Activated effector memory CD4-positive, alpha-beta T cell treated with Interleukin-2 at 50 U/mL for 16 hours (primary cell): Measurements from ENCODE around the gene SERTAD2.

Experiments
- DNase-seq: peaks from one replicate; pipeline ENCODE4 v3.0.0-alpha.2; 2020

The SERTAD2 gene

DNA sequence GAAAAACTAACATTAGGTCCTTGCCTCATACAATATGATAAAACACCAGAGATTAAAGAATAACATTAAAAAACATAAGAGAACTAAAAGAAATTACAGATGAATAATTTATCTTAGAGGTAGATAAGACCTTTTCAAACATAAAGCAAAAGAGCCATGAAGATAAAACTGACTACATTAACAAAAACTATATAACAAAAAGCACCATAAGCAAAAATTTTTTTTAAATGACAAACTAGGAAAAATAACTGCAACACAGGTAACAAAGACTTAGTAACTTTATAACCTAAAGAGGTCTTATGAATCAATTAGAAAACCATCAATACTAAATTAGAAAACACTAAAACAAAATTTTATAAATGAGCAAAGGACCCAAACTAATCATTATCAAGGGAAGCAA is 16.3 kb upstream of the SERTAD2 start:
- DNase-seq, result no peak

DNA sequence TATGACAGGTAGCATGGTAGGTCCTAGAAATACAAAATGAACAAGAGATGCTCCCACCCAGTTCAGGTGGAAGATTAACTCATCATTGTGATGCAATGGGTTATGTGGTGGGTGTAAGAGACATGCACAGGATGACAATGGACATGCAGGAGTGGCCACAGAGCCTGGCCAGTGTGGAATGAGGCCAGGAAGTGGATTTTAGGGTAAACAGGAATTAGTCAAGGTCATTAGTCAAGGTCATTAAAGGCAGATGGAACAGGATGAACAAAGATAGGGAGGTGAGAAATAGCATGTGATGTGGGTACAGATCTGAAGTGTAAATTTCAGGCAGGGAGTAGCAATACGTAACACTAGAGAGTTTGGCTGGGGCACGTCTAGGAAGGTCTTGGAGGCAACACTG is 15.6 kb upstream of the SERTAD2 start:
- no peak for DNase-seq

DNA sequence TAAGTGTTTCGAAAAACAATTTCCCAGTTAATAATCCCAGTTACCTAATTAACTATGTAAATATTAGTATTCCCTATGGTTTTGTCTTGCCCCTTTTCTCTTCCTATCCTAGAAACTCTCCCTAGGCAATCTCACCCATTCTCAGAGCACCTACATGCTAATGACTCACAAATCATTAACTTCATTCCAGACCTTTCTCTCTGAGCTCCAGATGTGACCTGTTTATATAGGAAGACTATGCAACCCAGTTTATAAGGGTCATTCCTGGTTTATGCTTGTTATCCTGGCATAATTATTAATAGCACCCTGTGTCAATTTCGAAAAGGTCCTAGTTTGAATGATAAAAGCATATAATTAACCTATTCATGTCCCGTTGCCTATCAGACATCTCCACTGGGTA is 14.8 kb upstream of the SERTAD2 start:
- no peak for DNase-seq

DNA sequence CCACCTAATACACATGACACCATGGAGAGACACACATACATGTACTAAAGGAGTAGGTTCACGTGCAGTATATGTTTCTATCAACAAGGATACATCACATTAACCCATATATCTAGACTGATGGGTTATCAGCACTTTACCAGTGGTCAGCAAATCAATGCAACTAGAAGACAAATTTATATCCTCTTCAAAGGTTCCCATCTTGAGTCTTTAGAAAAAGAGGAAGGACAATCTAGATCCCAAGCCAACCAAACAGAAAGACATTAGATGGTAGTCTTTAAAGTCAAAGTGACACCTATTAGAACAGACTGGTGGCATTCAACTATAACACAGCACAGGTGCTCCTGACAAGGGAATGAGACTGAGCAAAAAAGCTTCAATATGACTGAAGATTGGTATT is 13.8 kb upstream of the SERTAD2 start:
- no peak for DNase-seq

DNA sequence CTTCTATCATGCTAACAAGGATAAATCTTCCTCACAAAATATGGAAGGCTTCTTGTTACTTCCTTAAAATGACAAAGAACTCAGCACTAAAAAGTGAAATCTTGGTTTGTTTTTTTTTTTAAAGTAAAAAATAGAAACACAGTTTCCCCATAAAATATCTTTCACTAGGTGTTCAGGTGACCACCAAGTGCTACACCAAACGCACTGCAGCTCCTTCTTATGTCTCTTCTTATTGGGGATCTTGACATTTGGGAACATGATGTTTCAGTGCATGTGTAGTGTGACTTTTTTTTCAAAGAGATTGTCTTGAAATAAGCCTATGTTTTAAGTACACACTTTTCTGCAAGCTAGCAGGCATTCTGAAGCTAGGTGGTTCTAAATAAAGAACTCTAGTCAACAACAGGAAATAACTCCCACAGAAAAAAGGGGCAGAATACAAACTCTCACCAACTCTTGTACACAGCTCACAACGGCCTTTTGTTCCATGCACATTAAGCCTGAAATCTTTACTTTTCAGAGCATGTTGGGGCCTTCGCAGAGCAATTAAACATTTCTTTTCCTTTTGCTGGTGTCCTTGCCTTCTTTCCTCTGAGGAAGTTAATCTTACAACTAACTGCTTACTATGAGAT is 13.2 kb upstream of the SERTAD2 start:
- no peak for DNase-seq

DNA sequence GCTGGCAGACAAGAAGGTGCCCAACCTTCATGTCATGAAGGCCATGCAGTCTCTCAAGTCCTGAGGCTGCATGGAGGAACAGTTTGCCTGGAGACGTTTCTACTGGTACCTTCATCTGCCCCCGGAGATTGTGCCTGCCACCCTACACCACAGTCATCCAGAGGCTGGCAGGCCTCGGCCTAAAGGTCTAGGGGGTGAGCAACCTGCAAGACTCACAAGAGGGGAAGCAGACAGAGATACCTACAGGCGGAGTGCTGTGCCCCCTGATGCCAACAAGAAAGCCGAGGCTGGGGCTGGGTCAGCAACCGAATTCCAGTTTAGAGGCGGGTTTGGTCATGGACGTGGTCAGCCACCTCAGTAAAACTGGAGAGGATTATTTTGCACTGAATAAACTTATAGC is 12.0 kb upstream of the SERTAD2 start:
- no peak for DNase-seq

DNA sequence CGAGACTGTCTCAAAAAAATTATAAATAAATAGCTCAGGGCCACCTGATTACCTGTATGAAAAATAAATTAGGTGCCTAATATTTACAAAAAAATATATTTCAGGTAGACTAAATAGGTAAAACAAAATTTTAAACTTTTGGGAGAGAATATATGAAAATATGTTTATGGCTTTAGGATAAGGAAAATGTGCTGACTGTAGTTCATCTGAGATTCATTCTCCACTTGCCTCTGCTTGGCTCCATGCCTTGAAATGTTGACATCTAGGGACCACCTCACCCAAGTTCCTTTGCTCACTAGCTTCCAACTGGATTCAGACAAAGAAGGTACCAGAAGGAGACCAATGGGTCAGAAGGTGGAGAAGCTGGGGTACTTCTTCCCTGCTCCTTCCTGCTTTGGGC is 9.7 kb upstream of the SERTAD2 start:
- no peak for DNase-seq

DNA sequence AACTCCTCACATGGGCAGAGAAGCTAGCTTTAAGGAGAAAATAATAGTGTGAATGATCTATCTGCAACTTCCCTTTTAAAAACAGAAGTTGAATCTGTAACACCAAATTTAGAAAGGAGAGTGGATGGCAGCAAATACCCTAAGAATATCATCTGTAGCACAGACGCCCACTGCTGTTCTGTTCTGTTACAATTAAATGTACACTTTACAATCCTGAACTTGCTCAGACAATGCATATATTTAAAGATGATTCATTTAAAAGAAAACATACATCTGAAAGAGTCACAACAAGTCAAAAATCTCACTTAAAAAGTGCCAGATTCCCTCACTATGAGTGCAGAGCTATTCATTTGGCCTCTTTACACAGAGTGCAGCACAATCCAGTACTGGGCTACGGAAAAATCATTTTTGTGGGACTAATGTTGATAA is 8.0 kb upstream of the SERTAD2 start:
- DNase-seq, result no peak

DNA sequence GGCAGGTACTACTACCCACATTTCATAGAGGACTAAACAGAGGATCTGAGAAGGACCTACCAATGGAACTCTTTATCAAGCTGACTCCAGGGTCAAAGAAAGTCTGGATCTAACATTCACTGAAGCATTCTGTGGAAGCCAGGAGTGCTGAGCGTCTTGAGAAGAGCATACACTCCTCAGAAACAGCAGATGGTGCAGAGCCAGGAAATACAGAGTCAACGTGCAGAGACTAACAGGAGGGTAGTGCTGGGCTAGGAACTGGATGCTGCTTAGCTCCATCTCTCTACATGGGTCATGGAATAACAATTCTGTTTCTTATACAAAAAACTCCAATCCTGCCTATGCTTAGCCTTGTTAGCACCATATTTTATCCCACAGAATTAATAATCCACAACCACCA is 5.5 kb upstream of the SERTAD2 start:
- DNase-seq, result no peak

DNA sequence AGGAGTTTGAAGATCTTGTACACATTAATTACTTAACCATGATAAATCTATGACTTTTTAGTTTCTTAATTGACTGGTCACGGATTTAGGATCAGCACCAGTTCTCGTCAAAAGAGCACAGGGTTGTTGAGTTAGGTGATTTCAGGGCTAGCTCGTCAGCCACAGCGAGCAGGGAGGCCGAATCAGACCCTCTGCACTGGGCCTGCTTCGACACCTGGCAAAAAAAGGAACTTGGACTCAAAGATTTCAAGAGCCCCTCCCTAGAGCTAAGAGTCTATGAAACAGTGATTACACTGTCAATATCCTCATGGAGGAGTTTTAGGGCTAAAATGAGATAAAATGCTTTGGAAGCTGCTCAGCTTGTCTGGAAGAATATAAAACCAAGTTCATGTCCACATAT is 4.6 kb upstream of the SERTAD2 start:
- DNase-seq, result no peak

DNA sequence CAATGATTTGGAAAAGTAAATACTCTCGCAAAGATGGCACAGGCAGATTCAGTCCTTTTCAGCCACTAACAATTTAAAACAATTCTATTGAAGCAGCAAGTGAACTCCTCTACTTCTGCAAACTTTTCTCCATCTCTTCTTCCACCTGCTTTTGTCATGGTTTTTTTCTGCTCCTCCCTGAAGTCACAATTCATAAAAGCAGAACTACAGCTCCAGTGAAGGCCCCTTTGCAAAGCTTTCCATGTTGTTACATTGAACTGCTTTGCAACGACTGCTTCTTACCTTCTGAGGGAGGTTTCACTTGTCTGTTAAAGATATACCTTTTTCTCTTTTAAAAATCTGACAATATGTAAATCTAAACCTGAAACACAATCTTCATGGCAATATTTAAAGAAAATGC is 3.7 kb upstream of the SERTAD2 start:
- no peak for DNase-seq

DNA sequence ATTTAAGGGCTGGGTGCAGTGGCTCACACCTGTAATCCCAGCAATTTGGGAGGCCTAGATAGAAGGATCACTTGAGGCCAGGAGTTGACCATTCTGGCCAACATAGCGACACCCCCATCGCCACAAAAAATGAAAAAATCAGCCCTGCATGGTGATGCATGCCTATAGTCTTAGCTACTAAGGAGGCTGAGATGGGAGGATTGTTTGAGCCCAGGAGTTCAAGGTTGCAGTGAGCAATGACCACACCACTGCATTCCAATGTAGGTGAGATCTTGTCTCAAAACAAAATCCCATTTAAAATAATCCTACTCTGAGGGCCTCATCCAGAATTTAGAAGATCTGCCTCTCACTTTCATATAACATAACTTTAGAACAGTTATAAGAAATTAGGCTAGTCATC is 2.7 kb upstream of the SERTAD2 start:
- DNase-seq, result no peak

DNA sequence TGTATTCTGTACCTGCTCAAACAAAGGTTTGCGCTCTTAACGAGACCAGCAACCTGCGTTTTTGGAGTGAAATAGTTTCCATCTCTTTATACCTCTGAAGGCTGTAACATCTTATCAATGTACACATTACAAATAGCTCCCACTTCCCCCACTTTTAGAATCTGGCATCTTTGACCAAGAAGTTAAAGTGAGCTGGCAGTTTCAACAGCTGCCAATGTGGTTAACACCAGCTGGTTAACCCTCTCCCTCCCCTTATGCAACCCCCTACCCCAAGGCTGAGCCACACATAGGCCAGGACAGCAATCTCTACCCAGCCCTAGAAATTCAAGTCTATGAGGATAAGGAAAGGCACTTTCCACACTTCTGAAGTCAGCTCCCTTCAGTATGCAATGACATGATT is 2.2 kb upstream of the SERTAD2 start:
- no peak for DNase-seq

DNA sequence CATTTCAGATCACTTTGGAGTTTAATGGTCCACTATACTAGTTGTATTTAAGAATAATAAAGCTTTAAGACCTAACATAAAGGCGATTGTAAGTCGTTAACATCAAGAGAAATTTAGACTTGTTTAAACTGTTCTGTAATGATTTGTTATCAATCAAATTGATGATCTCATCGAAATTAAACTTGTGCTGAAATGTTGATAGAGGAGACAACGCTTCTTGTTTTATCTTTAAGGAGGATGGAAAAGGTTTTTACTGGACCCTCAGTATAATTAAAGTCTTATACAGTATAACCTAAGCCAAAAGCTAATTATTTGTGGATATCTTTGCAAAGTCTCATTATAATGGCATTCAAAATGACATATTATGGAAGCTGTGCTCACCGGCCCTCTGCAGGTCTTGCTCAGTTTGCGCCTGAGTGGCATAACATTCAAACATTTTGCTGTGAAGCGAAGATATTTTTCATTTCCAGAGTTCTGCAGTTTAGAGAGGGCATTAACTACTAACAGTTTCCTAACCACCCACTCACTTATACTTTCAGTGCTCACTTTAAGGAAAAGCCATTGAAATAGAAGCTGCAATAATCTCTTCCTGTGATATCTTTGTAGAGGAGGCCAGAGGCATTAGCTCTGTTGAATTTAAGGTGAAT is 1.4 kb upstream of the SERTAD2 start:
- DNase-seq, result no peak

DNA sequence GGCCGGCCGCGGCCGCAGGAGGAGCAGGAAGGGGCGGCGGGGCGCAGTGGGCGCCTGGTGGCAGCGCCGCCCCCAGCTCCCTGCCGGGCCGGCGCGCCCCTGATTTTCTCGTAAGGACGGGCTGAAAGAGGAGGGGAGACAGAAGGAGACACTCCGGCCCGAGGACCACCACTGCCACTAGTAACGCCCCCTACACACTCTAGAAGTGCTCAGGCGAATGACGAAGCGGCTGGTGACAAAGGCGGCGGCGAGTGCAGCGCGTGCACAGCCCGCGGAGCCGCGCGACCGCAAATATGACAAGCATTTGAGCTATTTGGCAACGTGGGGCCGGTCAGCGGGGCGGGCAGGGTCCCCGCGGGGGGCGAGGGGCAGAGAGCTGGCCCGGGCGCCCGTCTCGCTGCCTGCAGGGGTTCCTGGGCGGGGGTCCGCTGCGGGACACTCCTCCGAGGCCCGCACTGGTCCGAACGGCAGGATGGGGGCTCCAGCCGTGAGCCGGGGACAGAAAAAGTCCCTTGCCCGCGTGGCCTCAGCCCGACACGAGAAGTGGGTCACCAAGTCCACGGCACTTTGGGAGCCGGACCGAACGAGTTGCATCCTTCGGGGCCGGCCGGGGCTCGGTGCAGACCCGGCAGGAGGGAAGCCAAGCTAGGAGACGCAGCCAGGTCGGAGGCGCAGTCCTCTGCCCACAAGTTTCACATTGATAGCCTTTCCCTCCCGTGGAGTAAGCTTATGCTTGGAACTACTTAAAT is 524 bp upstream of the SERTAD2 start:
- DNase-seq, result peak; percentile 51

DNA sequence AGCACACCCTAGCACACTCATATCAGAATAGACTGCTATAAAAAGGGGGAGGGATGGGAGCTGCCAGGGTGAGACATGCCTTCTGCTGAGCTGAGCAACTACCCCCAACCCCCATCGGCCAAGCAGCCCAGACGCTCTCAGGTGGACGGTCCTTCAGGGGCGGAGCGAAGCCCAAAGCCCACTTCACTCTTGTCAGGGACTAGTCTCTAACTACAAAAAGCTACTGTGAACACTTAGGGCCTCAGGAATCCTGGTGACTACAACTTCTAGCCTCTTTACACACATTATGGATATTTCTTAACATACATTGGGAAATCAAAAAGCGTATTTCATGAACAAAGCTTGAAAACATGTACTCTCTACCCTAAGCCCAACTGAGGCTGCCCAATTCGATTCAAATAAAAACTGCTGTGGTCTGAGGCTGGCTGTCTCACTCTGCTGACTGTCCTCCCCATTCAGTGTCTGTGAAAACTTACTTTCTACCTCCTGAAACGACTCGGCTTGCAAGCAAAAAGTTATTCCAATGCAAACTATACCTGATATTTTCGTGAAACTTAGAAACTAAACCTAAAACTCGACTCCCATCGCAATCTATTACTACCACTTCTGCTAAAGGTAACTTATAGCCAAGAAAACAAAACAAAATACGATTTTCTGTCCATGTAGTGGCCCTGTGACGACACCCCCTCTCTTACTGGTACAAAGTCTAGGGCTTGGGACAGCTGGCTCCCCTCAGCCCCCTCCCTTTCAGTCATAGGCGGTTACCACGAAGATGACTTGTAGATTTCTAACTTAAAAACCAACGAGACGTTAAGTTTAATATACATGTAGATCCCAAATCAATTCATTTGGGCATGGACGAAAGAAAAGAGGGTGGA is 1.2 kb downstream of the SERTAD2 start:
- no peak for DNase-seq

DNA sequence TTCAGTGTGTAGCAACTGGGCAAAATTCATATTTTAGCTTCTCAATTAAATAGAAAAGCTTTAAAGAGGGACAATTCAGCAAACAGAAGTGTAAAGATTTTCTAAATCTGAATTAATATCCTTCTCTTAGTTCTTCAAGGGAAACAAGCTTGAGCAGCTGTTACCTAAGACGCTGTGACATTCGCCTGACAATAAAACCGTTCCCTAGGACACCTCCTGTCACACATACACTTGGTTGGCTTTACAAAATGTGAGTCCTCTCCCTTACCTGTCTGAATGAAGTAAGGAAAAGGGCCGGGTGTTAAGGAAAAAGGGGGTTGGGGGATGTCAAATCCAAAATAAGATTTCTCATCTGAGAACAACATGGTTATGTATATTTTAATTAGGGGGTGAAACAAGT is 2.1 kb downstream of the SERTAD2 start:
- no peak for DNase-seq

DNA sequence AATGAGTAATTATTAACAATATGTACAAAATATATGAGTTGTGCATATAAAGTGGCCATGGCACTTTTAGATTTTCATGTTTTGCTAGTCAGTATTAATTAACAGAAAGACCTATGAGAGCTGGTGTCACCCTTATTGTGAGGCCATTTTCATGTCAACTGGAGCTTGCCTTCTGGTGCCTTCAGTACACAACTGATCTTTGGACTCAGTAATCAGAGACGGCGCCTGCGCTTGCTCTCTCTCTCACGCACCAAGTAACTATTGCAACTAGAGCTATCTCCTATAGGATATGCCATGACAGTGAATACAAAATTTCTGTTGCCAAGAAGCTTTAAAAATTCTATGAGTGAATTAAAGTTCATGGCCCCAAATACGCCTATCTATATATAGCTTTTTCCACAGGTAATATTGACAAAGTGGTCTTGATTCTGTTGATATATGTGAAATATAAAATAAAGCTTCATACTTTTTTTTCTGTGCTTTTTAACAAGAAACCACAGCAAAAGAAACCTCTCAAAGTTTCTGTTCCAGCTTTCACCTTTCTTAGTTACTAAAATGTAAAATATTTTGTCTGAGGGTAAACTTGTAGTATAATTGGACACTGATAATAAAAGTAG is 2.9 kb downstream of the SERTAD2 start:
- DNase-seq, result no peak

DNA sequence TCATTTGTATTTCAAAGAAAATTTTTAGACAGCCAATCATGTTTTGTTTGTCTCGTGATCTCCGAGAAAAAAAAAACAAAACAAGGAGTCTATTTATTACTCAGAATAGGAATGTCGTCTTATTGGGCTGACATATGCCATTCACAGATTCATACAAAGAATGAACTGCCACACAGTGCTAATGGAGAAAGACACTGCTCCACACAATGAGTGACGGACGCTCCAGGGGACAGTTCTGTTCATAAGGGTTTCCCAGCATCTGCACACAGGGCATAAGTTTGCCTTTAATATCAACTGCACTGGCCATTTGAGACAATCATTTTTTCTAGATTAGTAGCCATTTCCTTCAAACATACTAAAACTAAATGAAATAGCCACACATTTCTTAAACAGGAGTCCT is 3.4 kb downstream of the SERTAD2 start:
- no peak for DNase-seq

DNA sequence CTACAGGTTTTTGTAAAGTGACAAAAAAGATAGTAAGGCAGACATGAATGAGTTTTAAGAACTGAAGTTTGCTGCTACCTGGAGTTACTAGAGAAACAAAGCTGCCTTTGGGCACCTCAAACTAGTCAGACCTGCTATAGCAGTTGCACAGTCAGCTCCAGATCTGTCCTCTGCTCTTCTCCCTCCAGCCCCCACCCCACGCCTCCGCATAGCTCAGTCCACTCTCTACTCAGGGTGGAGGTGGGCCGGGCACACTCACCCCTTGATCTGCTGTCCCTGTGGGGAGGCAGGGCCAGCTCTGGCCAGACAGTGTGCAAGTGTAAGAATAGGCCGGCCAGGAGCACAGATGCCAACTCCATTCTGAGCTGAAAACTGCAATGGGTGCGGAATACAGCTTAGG is 4.1 kb downstream of the SERTAD2 start:
- DNase-seq, result no peak

DNA sequence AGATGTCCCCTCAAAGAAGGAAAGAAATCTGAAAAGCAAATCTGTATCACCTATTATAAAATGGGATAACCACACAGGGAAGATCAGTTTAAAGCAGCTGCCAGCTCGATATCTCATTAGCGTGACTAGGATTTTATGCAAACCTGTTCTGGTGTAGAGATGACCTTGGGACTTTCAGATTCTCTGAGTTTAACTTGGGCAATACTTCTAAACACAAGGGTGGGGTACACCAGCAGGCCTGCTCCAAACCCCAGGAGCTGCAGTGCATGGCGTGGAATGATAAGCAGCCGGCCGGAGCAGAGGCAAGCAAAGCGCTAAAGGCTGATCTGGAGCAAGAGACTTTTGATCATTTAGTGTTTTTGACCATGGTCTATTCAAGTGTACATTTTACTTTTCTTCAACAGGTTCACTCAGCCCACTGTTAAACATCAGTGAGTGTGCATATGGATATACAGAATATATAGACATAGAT is 4.7 kb downstream of the SERTAD2 start:
- DNase-seq, result no peak

DNA sequence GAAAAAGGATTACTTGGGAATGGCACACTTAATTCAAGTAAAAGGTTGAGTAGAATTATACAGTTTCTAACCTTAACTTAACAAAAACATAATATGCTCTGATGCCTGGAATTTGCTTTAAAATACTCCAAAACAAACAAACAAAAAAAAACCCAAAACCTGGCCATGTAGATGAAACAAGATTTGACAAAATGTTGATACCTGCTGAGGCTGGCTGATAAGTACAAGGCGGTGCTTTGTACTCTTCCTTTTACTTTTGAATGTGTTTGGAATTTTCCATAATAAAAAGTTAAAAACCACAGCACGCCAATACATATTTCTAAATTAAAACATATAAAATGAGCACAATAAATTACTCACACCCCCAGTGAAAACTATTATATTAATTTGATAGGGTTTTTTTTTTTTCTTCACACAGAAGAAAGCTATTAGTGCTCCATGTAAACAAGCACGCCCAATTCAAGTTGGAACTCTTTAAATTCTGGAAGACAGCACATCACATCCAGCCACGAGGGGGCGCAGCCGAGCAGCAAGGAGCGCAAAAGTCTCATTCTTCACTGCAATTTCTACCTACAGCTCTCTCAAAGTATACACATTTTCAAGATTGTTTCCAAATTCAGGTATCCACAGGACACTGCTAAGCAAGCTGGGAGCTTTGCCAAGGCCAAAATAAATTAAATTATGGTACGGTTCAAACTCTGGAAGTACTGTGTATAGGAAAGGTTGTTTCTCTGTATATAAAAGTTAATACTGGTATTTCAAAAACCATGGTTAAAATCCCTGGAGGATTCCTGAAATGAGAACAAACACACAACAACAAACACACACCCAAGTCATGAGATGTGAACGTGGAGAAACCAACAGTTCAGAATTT is 7.5 kb downstream of the SERTAD2 start:
- peak; percentile 74 for DNase-seq
